Stomach (tissue), 9 donors: Measurements from ENCODE around the gene EIF4H. TPM values are rescaled to one million over a fixed set of nuclear protein-coding genes. Genes with fewer than 3 reads are reported as not detected.
A peak's percentile ranks its signal among the peaks of the same experiment; 100 is the strongest.

Experiments
- DNase-seq, 2 donors: peaks; one replicate each; pipeline versions ENCODE4 v3.0.0 to v3.0.0-alpha.2; 2013 to 2019
- H3K27ac ChIP-seq, 5 donors: fragments of 200-600 bp in 4 of 5; sonication (generic) in 4 of 5; one replicate each; pipeline ENCODE4 v1.5.1; 2013 to 2019; ENCODE audit warnings: mild to moderate bottlenecking in 1 of 5, moderate library complexity in 1 of 5
- H3K27me3 ChIP-seq, 3 donors: fragments of 200-600 bp; sonication (generic); one replicate each; pipeline ENCODE4 v1.5.1; 2017 to 2019; ENCODE audit warnings: mixed run types in 1 of 3
- H3K36me3 ChIP-seq, 4 donors: fragments of 200-600 bp; sonication (generic); 1 replicate in 3 of 4; 2 replicates in 1 of 4; pipeline ENCODE4 v1.5.1; 2016 to 2019
- H3K4me1 ChIP-seq, 4 donors: fragments of 200-600 bp; sonication (generic); one replicate each; pipeline ENCODE4 v1.5.1; 2016 to 2019
- H3K4me3 ChIP-seq, 4 donors: fragments of 200-600 bp; sonication (generic) in 3 of 4; one replicate each; pipeline ENCODE4 v1.5.1; 2016 to 2019; ENCODE audit warnings: mild to moderate bottlenecking in 1 of 4
- H3K9me3 ChIP-seq, 4 donors: fragments of 200-600 bp; sonication (generic); one replicate each; pipeline ENCODE4 v1.5.1; 2016 to 2019
- CTCF ChIP-seq, 7 experiments: fragments of 450-650 bp in 4 of 7; fragments of 200-600 bp in 3 of 7; sonication (generic) in 3 of 7; IDR thresholded peaks; one replicate each; pipeline ENCODE4 v1.5.1; 2016 to 2019; ENCODE audit warnings: antibody characterized with exemption in 7 of 7, control low read depth in 2 of 7, mild to moderate bottlenecking in 1 of 7
- EP300 ChIP-seq: sonication (generic); formaldehyde crosslinking; IDR thresholded peaks from one replicate; pipeline ENCODE4 v1.6.1; 2017; ENCODE audit warnings: antibody characterized with exemption
- POLR2A ChIP-seq, 4 donors: fragments of 450-650 bp; IDR thresholded peaks; one replicate each; pipeline ENCODE4 v1.6.1; 2016; ENCODE audit warnings: antibody characterized with exemption in 4 of 4, control low read depth in 2 of 4, mild to moderate bottlenecking in 1 of 4, moderate library complexity in 1 of 4
- POLR2AphosphoS5 ChIP-seq, 3 donors: sonication (generic); formaldehyde crosslinking; IDR thresholded peaks; one replicate each; pipeline ENCODE4 v1.6.1; 2016; ENCODE audit warnings: antibody characterized with exemption in 3 of 3
- WGBS, 5 donors: extraction: QIAGEN DNeasy Blood & Tissue Kit in 3 of 5; methylation state at CpG; one replicate each; pipeline versions ENCODE4 v1.1.5 to v1.1.7; 2013 to 2018; 5-methylcytosine and 5-hydroxymethylcytosine counted together
- intact Hi-C: fragments of 100-400 bp; cut with DNase I; formaldehyde crosslinking; loops from one replicate; pipeline ENCODE4 v1.15.1; 2023; ENCODE audit warnings: low total_unique reads
- polyA plus RNA-seq, 3 donors: library from polyadenylated mRNA; stranded (reverse); fragments of 200-250 nt; gene quantifications; one replicate each; pipeline ENCODE4 v1.2.3, GENCODE V29; 2013
- total RNA-seq, 5 donors: library from RNA; depleted of rRNA; stranded (reverse); fragments of >200 nt; gene quantifications; one replicate each; pipeline versions ENCODE4 v1.1.0 to v1.2.3, GENCODE V29; 2014 to 2016
- donor health status: healthy with polysubstance abuse.
- donor health status: Bipolar disorder and iron deficiency.
- donor health status: healthy.

EIF4H gene
- total and polyA plus RNA-seq, 8 donors: 71.2 to 235 (median 165) TPM

- WGBS, 5 donors: 72 to 75% (median 74%) methylated on average over 4 of the region's 4 CpGs
- intact Hi-C loops: no loop called here
- no peak overlapping the region for H3K27ac ChIP-seq
These were observed 43.6 kb upstream of the EIF4H start for GRCh38 chr7:74130518-74130917.

GRCh38 chr7:74134117-74134620 is 40.0 kb upstream of the EIF4H start:
- DNase-seq: peak in 1 of 2 donors; percentile 12
- intact Hi-C loops: no loop called here
- Histone ChIP-seq H3K27ac (no peak overlapping the region), H3K9me3 (no peaks in the 10 kb centered on the region), H3K4me1 (no peaks in the 10 kb centered on the region), H3K4me3 (no peak overlapping the region), H3K36me3 (no peaks in the 10 kb centered on the region), H3K27me3 (no peaks in the 10 kb centered on the region)
- TF ChIP-seq EP300 (no peak), POLR2A (IDR thresholded peaks at IDR 0.05) (no peak), CTCF (IDR thresholded peaks at IDR 0.05) (no peak)
- WGBS, 5 donors: 48 to 81% (median 76%) methylated on average over 7 to 8 of the region's 8 CpGs

More at GRCh38 chr7:74130518-74130917, 43.6 kb upstream of the EIF4H start:
- DNase-seq: no peak
- Histone ChIP-seq H3K27me3 (no peaks in the 10 kb centered on the region), H3K4me1 (no peaks in the 10 kb centered on the region), H3K4me3 (no peak overlapping the region), H3K9me3 (no peaks in the 10 kb centered on the region), H3K36me3 (no peaks in the 10 kb centered on the region)
- no peak for TF ChIP-seq POLR2A (IDR thresholded peaks at IDR 0.05)
- no peak for TF ChIP-seq POLR2AphosphoS5 (IDR thresholded peaks at IDR 0.05)
- TF ChIP-seq EP300: no peak
- no peak for TF ChIP-seq CTCF (IDR thresholded peaks at IDR 0.05)

- Histone ChIP-seq H3K4me3 (no peak overlapping the region), H3K4me1 (no peaks in the 10 kb centered on the region), H3K27me3 (no peaks in the 10 kb centered on the region), H3K36me3 (no peaks in the 10 kb centered on the region), H3K9me3 (no peaks in the 10 kb centered on the region), H3K27ac (no peak overlapping the region)
- 86 to 93% (median 90%) methylated on average over 12 of the region's 12 CpGs for WGBS, 5 donors
- no peak for TF ChIP-seq POLR2A (IDR thresholded peaks at IDR 0.05)
- TF ChIP-seq CTCF (IDR thresholded peaks at IDR 0.05): no peak
- no peak for TF ChIP-seq POLR2AphosphoS5 (IDR thresholded peaks at IDR 0.05)
- TF ChIP-seq EP300: no peak
- DNase-seq: no peak
- intact Hi-C loops: no loop called here
These were observed 35.8 kb upstream of the EIF4H start for GRCh38 chr7:74138334-74138867.

- no peak overlapping the region for H3K4me3 ChIP-seq
- no peaks in the 10 kb centered on the region for H3K4me1 ChIP-seq
- 90 to 95% (median 93%) methylated on average over 14 to 16 of the region's 16 CpGs for WGBS, 5 donors
- intact Hi-C loops: no loop called here
- TF ChIP-seq POLR2AphosphoS5 (IDR thresholded peaks at IDR 0.05) (no peak), POLR2A (IDR thresholded peaks at IDR 0.05) (no peak), CTCF (IDR thresholded peaks at IDR 0.05) (no peak), EP300 (no peak)
- no peaks in the 10 kb centered on the region for H3K27me3 ChIP-seq
- DNase-seq: no peak
- no peaks in the 10 kb centered on the region for H3K36me3 ChIP-seq
- no peaks in the 10 kb centered on the region for H3K9me3 ChIP-seq
- H3K27ac ChIP-seq: no peak overlapping the region
These were observed 35.0 kb upstream of the EIF4H start for GRCh38 chr7:74138945-74139843.
